Activated B cell treated with CpG ODN at 0.5 μM for 24 hours (primary cell): ENCODE measurements around the gene ACADVL. TPM values are rescaled to one million over a fixed set of nuclear protein-coding genes. Genes with fewer than 3 reads are reported as not detected.

Experiments used
- ATAC-seq: fragments of 200-7000 bp; cut with Tn5 transposase; one replicate; pipeline ENCODE4 v1.10.0; 2021; ENCODE audit warnings: low read depth, mild to moderate bottlenecking, moderate library complexity
- CTCF ChIA-PET: fragments of 350-600 bp; sonication (Branson Sonifier 250); formaldehyde crosslinking; loops from one replicate; lab custom pipeline; 2021; ENCODE audit warnings: antibody characterized with exemption; lab: Charles Lee
- POLR2A ChIA-PET: fragments of 350-600 bp; sonication (Branson Sonifier 250); formaldehyde crosslinking; loops from one replicate; lab custom pipeline; 2021; ENCODE audit warnings: antibody characterized with exemption; lab: Charles Lee
- DNase-seq: peaks from one replicate; pipeline ENCODE4 v3.0.0; 2022
- H3K27ac Mint-ChIP-seq: one replicate; pipeline ENCODE4 v1.8.0; 2020; ENCODE audit warnings: mixed read lengths
- H3K27me3 Mint-ChIP-seq: one replicate; pipeline ENCODE4 v1.8.0; 2021; ENCODE audit warnings: mixed read lengths
- H3K36me3 Mint-ChIP-seq: one replicate; pipeline ENCODE4 v1.8.0; 2021; ENCODE audit warnings: low read depth, mixed read lengths
- H3K4me1 Mint-ChIP-seq: one replicate; pipeline ENCODE4 v1.8.0; 2021; ENCODE audit warnings: mixed read lengths
- H3K4me3 Mint-ChIP-seq: one replicate; pipeline ENCODE4 v1.8.0; 2020; ENCODE audit warnings: mild to moderate bottlenecking, mixed read lengths
- H3K9me3 Mint-ChIP-seq: one replicate; pipeline ENCODE4 v1.8.0; 2020; ENCODE audit warnings: mixed read lengths
- intact Hi-C: fragments of 100-400 bp; cut with micrococcal nuclease; formaldehyde crosslinking; loops from one replicate; pipeline ENCODE4 v1.15.1; 2024
- total RNA-seq: library from RNA; stranded (reverse); gene quantifications from 2 replicates; pipeline ENCODE4 v1.2.3, GENCODE V29; 2022
- TF ChIP-seq, protein P1 (sequence below): fragments of 200-600 bp; IDR thresholded peaks from one replicate; pipeline ENCODE4 v1.8.0; 2022; ENCODE audit warnings: antibody characterized with exemption, mild to moderate bottlenecking

The ACADVL gene
- total RNA-seq, 1 donor from 2014 or later = 469 TPM

DNA sequence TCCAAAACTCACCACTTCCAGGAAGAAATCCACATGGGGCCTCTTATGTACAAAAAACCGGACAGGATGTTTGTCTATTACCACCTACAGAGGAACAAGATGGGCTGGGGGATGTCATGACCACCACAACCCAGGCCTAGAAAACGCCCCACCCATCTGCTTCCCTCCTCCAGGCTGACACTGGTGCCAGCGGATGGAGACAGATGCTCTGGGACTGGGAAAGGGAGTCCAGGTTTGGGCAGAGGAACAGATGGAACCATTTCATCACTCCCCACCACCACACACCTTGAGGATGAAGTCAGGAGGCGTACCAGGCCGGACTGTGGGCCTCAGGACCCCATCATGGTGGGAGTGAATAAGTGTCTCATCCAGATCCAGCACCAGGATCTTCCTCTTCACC, 27.0 kb downstream of the ACADVL start:
- intact Hi-C loops = no loop called here
- Mint-ChIP-seq H3K27ac (peak overlapping the region; percentile 4), H3K4me3 (no peak overlapping the region), H3K36me3 (peaks cover 51% of the 10 kb centered on the region), H3K27me3 (no peaks in the 10 kb centered on the region), H3K9me3 (no peaks in the 10 kb centered on the region), H3K4me1 (peaks cover 42% of the 10 kb centered on the region)
- CTCF ChIA-PET = no interaction called here
- ATAC-seq (no peak), DNase-seq (no peak)
- POLR2A ChIA-PET = no interaction called here
- TF ChIP-seq, protein P1, sequence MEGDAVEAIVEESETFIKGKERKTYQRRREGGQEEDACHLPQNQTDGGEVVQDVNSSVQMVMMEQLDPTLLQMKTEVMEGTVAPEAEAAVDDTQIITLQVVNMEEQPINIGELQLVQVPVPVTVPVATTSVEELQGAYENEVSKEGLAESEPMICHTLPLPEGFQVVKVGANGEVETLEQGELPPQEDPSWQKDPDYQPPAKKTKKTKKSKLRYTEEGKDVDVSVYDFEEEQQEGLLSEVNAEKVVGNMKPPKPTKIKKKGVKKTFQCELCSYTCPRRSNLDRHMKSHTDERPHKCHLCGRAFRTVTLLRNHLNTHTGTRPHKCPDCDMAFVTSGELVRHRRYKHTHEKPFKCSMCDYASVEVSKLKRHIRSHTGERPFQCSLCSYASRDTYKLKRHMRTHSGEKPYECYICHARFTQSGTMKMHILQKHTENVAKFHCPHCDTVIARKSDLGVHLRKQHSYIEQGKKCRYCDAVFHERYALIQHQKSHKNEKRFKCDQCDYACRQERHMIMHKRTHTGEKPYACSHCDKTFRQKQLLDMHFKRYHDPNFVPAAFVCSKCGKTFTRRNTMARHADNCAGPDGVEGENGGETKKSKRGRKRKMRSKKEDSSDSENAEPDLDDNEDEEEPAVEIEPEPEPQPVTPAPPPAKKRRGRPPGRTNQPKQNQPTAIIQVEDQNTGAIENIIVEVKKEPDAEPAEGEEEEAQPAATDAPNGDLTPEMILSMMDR = no peak

DNA sequence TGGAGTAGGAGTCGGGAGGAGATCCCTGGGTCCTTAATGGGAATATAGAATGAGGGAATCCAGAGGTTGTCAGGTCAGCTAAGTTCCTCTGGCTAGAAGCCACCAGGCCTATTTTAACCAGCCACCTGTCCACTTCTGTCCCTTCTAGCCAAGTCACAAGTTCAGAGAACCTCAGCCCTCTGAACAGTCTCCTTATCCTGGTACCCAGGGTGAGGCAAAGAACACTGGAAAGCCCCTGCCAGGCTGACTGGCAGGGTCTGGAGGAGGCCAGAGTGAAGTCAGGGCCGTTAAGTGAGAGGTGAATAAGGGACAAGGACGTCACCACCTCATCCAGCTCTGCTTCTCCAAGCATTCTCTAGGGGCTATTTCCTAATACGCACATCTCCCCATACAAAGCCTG, 29.1 kb downstream of the ACADVL start:
- no peak overlapping the region for H3K4me3 Mint-ChIP-seq

GRCh38 chr17:7249214-7249613, 29.5 kb downstream of the ACADVL start:
- DNase-seq (no peak), ATAC-seq (no peak)
- Mint-ChIP-seq H3K27me3 (no peaks in the 10 kb centered on the region), H3K4me3 (peak overlapping the region; percentile 98), H3K27ac (no peak overlapping the region), H3K4me1 (peaks cover 47% of the 10 kb centered on the region), H3K36me3 (peaks cover 57% of the 10 kb centered on the region), H3K9me3 (no peaks in the 10 kb centered on the region)
- ChIA-PET CTCF (interaction anchor here (1.2 kb wide), 1 partner anchor 28 kb away, joined by 3 read pairs; no protein-coding TSS in a partner anchor), POLR2A (interaction anchor here (1.3 to 5.8 kb wide), 2 partner anchors 11 to 35 kb away, joined by 4 to 134 read pairs; partner anchors contain the start of genes DVL2, GABARAP and PHF23)
- TF ChIP-seq, protein P1 = no peak
- intact Hi-C loops = no loop called here

More for the DNA sequence above, 29.1 kb downstream of the ACADVL start:
- POLR2A ChIA-PET = interaction anchor here (0.8 to 5.8 kb wide), 2 partner anchors 10 to 29 kb away, joined by 3 to 134 read pairs; partner anchors contain the start of genes ACADVL, DLG4, DVL2 and GABARAP
- Mint-ChIP-seq H3K4me1 (peaks cover 44% of the 10 kb centered on the region), H3K27me3 (no peaks in the 10 kb centered on the region), H3K9me3 (no peaks in the 10 kb centered on the region), H3K36me3 (peaks cover 57% of the 10 kb centered on the region), H3K27ac (peak overlapping the region; percentile 4)
- no peak for ATAC-seq
- DNase-seq = no peak
- intact Hi-C loops = no loop called here
- CTCF ChIA-PET = interaction anchor here (1.2 kb wide), 1 partner anchor 28 kb away, joined by 3 read pairs; no protein-coding TSS in a partner anchor
- TF ChIP-seq, protein P1 = no peak

- Mint-ChIP-seq H3K4me3 (peak overlapping the region; percentile 98), H3K36me3 (peaks cover 56% of the 10 kb centered on the region), H3K9me3 (no peaks in the 10 kb centered on the region), H3K27ac (peak overlapping the region; percentile 87), H3K27me3 (no peaks in the 10 kb centered on the region), H3K4me1 (peaks cover 47% of the 10 kb centered on the region)
- TF ChIP-seq, protein P1 = no peak
- DNase-seq (no peak), ATAC-seq (no peak)
- POLR2A ChIA-PET = interaction anchor here (0.8 to 5.8 kb wide), 3 partner anchors 11 to 35 kb away, joined by 3 to 134 read pairs (median 4); partner anchors contain the start of genes ACADVL, DLG4, DVL2 and GABARAP
- CTCF ChIA-PET = interaction anchor here (1.2 kb wide), 1 partner anchor 29 kb away, joined by 3 read pairs; no protein-coding TSS in a partner anchor
- intact Hi-C loops = loop anchor here (5.0 kb wide), 1 partner anchor 232 kb away; the partner anchor contains the start of genes POLR2A and SLC35G6
Measured at GRCh38 chr17:7249830-7250229, 30.1 kb downstream of the ACADVL start.
